T follicular helper cell (primary cell): ENCODE results near the gene PTGER4.
"Not testable (repeated sequence)": the region's sequence is repeated elsewhere in the genome, so short reads cannot be mapped to it uniquely, and the experiment has no call there.

Experiments used
- DNase-seq: peaks from one replicate; pipeline ENCODE4 v3.0.0-alpha.2; 2020; ENCODE audit warnings: low read depth

The PTGER4 gene

GRCh38 chr5:40689438-40689837 lies 9.7 kb downstream of the PTGER4 start:
- DNase-seq = no peak

- no peak for DNase-seq
Measured at GRCh38 chr5:40690267-40690666, 10.6 kb downstream of the PTGER4 start.

- no peak for DNase-seq
Measured at GRCh38 chr5:40691894-40692293, 12.2 kb downstream of the PTGER4 start.

GRCh38 chr5:40694433-40694832 lies 14.7 kb downstream of the PTGER4 start:
- DNase-seq = no peak

- no peak for DNase-seq
Measured at GRCh38 chr5:40700116-40700782, 20.5 kb downstream of the PTGER4 start.

GRCh38 chr5:40702027-40702426 lies 22.3 kb downstream of the PTGER4 start:
- DNase-seq = not testable (repeated sequence)

- not testable (repeated sequence) for DNase-seq
Measured at GRCh38 chr5:40705484-40705883, 25.8 kb downstream of the PTGER4 start.

DNA sequence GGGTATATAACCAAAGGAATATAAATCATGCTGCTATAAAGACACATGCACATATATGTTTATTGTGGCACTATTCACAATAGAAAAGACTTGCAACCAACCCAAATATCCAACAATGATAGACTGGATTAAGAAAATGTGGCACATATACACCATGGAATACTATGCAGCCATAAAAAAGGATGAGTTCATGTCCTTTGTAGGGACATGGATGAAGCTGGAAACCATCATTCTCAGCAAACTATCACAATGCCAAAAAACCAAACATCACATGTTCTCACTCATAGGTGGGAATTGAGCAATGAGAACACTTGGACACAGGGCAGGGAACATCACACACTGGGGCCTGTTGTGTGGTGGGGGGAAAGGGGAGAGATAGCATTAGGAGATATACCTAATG lies 30.9 kb downstream of the PTGER4 start:
- DNase-seq = not testable (repeated sequence)

DNA sequence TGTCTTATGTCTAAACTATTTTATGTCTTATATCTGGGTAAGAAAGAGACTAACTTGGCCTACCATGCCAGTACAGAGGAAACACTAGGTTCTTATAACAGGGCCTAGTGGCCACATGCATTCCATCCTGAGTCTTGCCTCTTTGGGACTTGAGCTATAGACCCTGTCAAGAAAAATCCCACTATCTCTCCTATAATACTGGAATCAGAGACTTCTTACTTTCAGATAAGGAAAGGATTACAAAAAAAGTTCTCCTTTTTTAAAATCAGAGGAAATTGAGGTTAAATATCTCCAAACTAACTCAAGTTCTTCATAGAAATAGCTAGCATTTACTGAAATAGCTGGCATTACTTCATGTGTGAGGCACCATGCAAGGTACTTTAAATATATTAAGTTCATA lies 34.3 kb downstream of the PTGER4 start:
- no peak for DNase-seq

DNA sequence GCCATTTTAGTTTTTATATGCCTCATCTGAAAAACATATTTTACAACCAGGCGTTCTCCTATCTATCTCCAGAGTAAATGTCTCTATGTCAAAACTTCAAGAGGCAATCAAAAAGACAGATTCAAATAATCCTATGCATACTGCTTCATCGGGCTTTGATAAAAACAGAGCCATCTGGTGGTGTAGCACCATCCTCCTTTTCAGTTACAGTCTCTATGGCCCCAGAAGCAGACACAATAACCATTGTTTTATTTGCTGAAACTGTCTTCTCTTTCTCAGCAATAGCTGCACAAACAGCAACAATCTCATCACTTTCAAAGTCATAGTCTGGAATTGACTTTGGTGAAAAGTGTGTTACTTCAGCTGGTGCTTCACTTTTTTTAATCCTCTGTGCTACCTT lies 36.3 kb downstream of the PTGER4 start:
- DNase-seq = no peak

GRCh38 chr5:40716590-40716989 lies 36.9 kb downstream of the PTGER4 start:
- no peak for DNase-seq

- DNase-seq = no peak
Measured at GRCh38 chr5:40717281-40717680, 37.6 kb downstream of the PTGER4 start.

- no peak for DNase-seq
Measured at GRCh38 chr5:40720069-40720468, 40.4 kb downstream of the PTGER4 start.

DNA sequence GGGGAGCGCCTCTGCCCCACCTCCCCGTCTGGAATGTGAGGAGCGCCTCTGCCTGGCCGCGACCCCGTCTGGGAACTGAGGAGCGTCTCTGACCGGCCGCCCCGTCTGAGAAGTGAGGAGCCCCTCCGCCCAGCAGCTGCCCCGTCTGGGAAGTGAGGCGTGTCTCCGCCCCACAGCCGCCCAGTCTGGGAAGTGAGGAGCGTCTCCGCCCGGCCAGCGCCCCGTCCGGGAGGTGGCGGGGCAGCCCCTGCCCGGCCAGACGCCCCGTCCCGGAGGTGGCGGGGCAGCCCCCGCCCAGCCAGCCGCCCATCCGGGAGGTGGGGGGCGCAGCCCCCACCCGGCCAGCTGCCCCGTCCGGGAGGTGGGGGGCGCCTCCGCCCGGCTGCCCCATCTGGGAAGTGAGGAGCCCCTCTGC lies 42.8 kb downstream of the PTGER4 start:
- DNase-seq = not testable (repeated sequence)

- no peak for DNase-seq
Measured at GRCh38 chr5:40733434-40733833, 53.7 kb downstream of the PTGER4 start.

GRCh38 chr5:40733879-40734563 lies 54.3 kb downstream of the PTGER4 start:
- no peak for DNase-seq

GRCh38 chr5:40734986-40735385 lies 55.3 kb downstream of the PTGER4 start:
- DNase-seq = no peak

DNA sequence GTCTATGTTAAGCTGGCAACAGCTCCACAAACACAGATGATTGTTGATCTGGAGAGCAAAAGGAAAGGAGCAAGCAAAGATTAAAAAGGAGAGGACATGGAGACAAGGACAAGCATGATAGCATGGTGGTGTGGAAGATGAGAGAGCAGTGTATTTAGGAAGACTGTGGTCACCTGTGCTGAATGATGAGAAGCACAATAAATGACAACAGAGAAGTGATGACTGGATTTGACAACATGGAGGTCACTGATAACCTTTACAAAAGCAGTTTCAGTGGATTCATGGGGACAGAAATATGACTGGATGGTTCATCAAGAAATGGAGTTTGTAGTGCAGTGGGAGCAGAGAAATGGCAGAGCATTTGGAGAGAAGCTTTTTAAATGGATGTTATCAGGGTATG lies 55.9 kb downstream of the PTGER4 start:
- DNase-seq = no peak

GRCh38 chr5:40736103-40736875 lies 56.6 kb downstream of the PTGER4 start:
- no peak for DNase-seq

- DNase-seq = no peak
Measured at GRCh38 chr5:40738502-40738901, 58.8 kb downstream of the PTGER4 start.
